Measurements from ENCODE around the gene RIT2. TPM values are rescaled to one million over a fixed set of nuclear protein-coding genes. Genes with fewer than 3 reads are reported as not detected.

RIT2 gene
- polyA plus RNA-seq, 4 donors = 0.22 TPM; not detected in 3

GRCh38 chr18:43017622-43018021 is 97.9 kb downstream of the RIT2 start:
- DNase-seq (ENCODE audit: low read depth in 4 of 4, low spot score in 2 of 4) = no peak

GRCh38 chr18:43013486-43013885 is 102.0 kb downstream of the RIT2 start:
- no peak for DNase-seq (ENCODE audit: low read depth in 4 of 4, low spot score in 2 of 4)

GRCh38 chr18:43012951-43013350 is 102.5 kb downstream of the RIT2 start:
- no peak for DNase-seq (ENCODE audit: low read depth in 4 of 4, low spot score in 2 of 4)

- DNase-seq (ENCODE audit: low read depth in 4 of 4, low spot score in 2 of 4) = no peak
Observed at GRCh38 chr18:43010611-43011010, 104.9 kb downstream of the RIT2 start.

- no peak for DNase-seq (ENCODE audit: low read depth in 4 of 4, low spot score in 2 of 4)
Observed at GRCh38 chr18:43009674-43010073, 105.8 kb downstream of the RIT2 start.

- no peak for DNase-seq (ENCODE audit: low read depth in 4 of 4, low spot score in 2 of 4)
Observed at GRCh38 chr18:43007365-43007764, 108.1 kb downstream of the RIT2 start.

GRCh38 chr18:43004421-43004820 is 111.1 kb downstream of the RIT2 start:
- no peak for DNase-seq (ENCODE audit: low read depth in 4 of 4, low spot score in 2 of 4)

- DNase-seq (ENCODE audit: low read depth in 4 of 4, low spot score in 2 of 4) = no peak
Observed at GRCh38 chr18:43001821-43002220, 113.7 kb downstream of the RIT2 start.

- peak in 1 of 4 donors; percentile 21 for DNase-seq (ENCODE audit: low read depth in 4 of 4, low spot score in 2 of 4)
Observed at GRCh38 chr18:42996824-42997223, 118.7 kb downstream of the RIT2 start.

- DNase-seq (ENCODE audit: low read depth in 4 of 4, low spot score in 2 of 4) = no peak
Observed at GRCh38 chr18:42980426-42980825, 135.1 kb downstream of the RIT2 start.

GRCh38 chr18:42977982-42978637 is 137.4 kb downstream of the RIT2 start:
- peak in 1 of 4 donors; percentile 7 for DNase-seq (ENCODE audit: low read depth in 4 of 4, low spot score in 2 of 4)

- no peak for DNase-seq (ENCODE audit: low read depth in 4 of 4, low spot score in 2 of 4)
Observed at GRCh38 chr18:42976869-42977590, 138.5 kb downstream of the RIT2 start.

- DNase-seq (ENCODE audit: low read depth in 4 of 4, low spot score in 2 of 4) = no peak
Observed at GRCh38 chr18:42969366-42969765, 146.1 kb downstream of the RIT2 start.

GRCh38 chr18:42961298-42961697 is 154.2 kb downstream of the RIT2 start:
- no peak for DNase-seq (ENCODE audit: low read depth in 4 of 4, low spot score in 2 of 4)

GRCh38 chr18:42959528-42959927 is 156.0 kb downstream of the RIT2 start:
- no peak for DNase-seq (ENCODE audit: low read depth in 4 of 4, low spot score in 2 of 4)

GRCh38 chr18:42958353-42958752 is 157.1 kb downstream of the RIT2 start:
- no peak for DNase-seq (ENCODE audit: low read depth in 4 of 4, low spot score in 2 of 4)

GRCh38 chr18:42956287-42956686 is 159.2 kb downstream of the RIT2 start:
- DNase-seq (ENCODE audit: low read depth in 4 of 4, low spot score in 2 of 4) = no peak

- DNase-seq (ENCODE audit: low read depth in 4 of 4, low spot score in 2 of 4) = no peak
Observed at GRCh38 chr18:42954887-42955286, 160.6 kb downstream of the RIT2 start.

GRCh38 chr18:42953306-42953705 is 162.2 kb downstream of the RIT2 start:
- DNase-seq (ENCODE audit: low read depth in 4 of 4, low spot score in 2 of 4) = no peak

- no peak for DNase-seq (ENCODE audit: low read depth in 4 of 4, low spot score in 2 of 4)
Observed at GRCh38 chr18:42950732-42951131, 164.8 kb downstream of the RIT2 start.

- DNase-seq (ENCODE audit: low read depth in 4 of 4, low spot score in 2 of 4) = no peak
Observed at GRCh38 chr18:42948831-42949230, 166.7 kb downstream of the RIT2 start.

GRCh38 chr18:42941860-42942259 is 173.6 kb downstream of the RIT2 start:
- DNase-seq (ENCODE audit: low read depth in 4 of 4, low spot score in 2 of 4) = no peak
